GM23248 (cell line): Measurements from ENCODE around the gene CDHR3. TPM values are rescaled to one million over a fixed set of nuclear protein-coding genes. Genes with fewer than 3 reads are reported as not detected.

ENCODE experiments used
- DNase-seq: peaks from one replicate; pipeline ENCODE4 v3.0.0-alpha.2; 2015
- H2AFZ ChIP-seq: fragments of 200-600 bp; sonication (generic); 2 replicates; pipeline ENCODE4 v1.6.1; 2016; ENCODE audit warnings: antibody characterized with exemption
- H3F3A ChIP-seq: fragments of 200-600 bp; sonication (generic); 2 replicates; pipeline ENCODE4 v1.6.1; 2016; ENCODE audit warnings: mild to moderate bottlenecking, antibody characterized with exemption, mixed run types; ENCODE audit not compliant: insufficient read depth
- H3K27ac ChIP-seq: fragments of 200-600 bp; sonication (generic); 2 replicates; pipeline ENCODE4 v1.5.1; 2016; ENCODE audit warnings: mild to moderate bottlenecking
- H3K27me3 ChIP-seq: fragments of 200-600 bp; sonication (generic); replicated peaks from 2 replicates; pipeline ENCODE4 v1.6.1; 2016; ENCODE audit warnings: mild to moderate bottlenecking; ENCODE audit not compliant: insufficient read depth
- H3K36me3 ChIP-seq: fragments of 200-600 bp; sonication (generic); 2 replicates; pipeline ENCODE4 v1.6.1; 2016; ENCODE audit warnings: low read depth, mild to moderate bottlenecking
- H3K4me1 ChIP-seq: fragments of 200-600 bp; sonication (generic); 2 replicates; pipeline ENCODE4 v1.6.1; 2016; ENCODE audit warnings: mild to moderate bottlenecking; ENCODE audit not compliant: insufficient read depth
- H3K4me2 ChIP-seq: fragments of 200-600 bp; sonication (generic); one replicate; pipeline ENCODE4 v1.6.1; 2016; ENCODE audit warnings: mild to moderate bottlenecking; ENCODE audit not compliant: unreplicated experiment
- H3K4me3 ChIP-seq: fragments of 200-600 bp; sonication (generic); 2 replicates; pipeline ENCODE4 v1.5.1; 2016; ENCODE audit warnings: mild to moderate bottlenecking
- H3K79me2 ChIP-seq: fragments of 200-600 bp; sonication (generic); 2 replicates; pipeline ENCODE4 v1.6.1; 2016; ENCODE audit warnings: mild to moderate bottlenecking; ENCODE audit not compliant: insufficient read depth
- H3K9ac ChIP-seq: fragments of 200-600 bp; sonication (generic); 2 replicates; pipeline ENCODE4 v1.6.1; 2016; ENCODE audit warnings: mild to moderate bottlenecking
- H3K9me2 ChIP-seq: fragments of 200-600 bp; sonication (generic); 2 replicates; pipeline ENCODE4 v1.6.1; 2016; ENCODE audit warnings: mixed run types, mild to moderate bottlenecking, moderate library complexity; ENCODE audit not compliant: insufficient read depth
- H3K9me3 ChIP-seq: fragments of 200-600 bp; sonication (generic); one replicate; pipeline ENCODE4 v1.6.1; 2017; ENCODE audit warnings: low read depth
- H4K20me1 ChIP-seq: fragments of 200-600 bp; sonication (generic); 2 replicates; pipeline ENCODE4 v1.6.0; 2016; ENCODE audit not compliant: insufficient read depth
- EZH2 ChIP-seq: fragments of 200-600 bp; sonication (generic); IDR thresholded peaks from 2 replicates; pipeline ENCODE4 v1.6.1; 2018; ENCODE audit warnings: antibody characterized with exemption, mild to moderate bottlenecking; ENCODE audit not compliant: insufficient read depth, poor library complexity, severe bottlenecking
- EZH2phosphoT487 ChIP-seq: fragments of 200-600 bp; sonication (generic); IDR thresholded peaks from 2 replicates; pipeline ENCODE4 v1.6.1; 2018; ENCODE audit warnings: antibody characterized with exemption, moderate library complexity, mild to moderate bottlenecking, low read depth; ENCODE audit not compliant: insufficient read depth
- WGBS, 2 experiments: methylation state at CpG; one replicate each; pipeline ENCODE4 v1.1.6; 2015 to 2017; ENCODE audit warnings: low lambda C conversion rate in 2 of 2, low coverage in 1 of 2; ENCODE audit errors: missing lambda C conversion rate in 2 of 2; 5-methylcytosine and 5-hydroxymethylcytosine counted together
- in situ Hi-C: fragments of 300-500 bp; cut with MboI; formaldehyde crosslinking; loops from 2 replicates; pipeline ENCODE4 v1.15.0; 2020
- polyA plus RNA-seq: library from polyadenylated mRNA; unstranded; fragments of >200 nt; fragmentation: Nextera tagmentation; extraction: Ambion mirVana; gene quantifications from 2 replicates; pipeline ENCODE4 v1.2.1, GENCODE V29; 2016
- total RNA-seq: library from RNA; depleted of rRNA; stranded (reverse); fragments of >200 nt; shearing (Covaris generic); gene quantifications from 2 replicates; pipeline ENCODE4 v1.2.3, GENCODE V29; 2014; rRNA removed

CDHR3 gene
- total and polyA plus RNA-seq, 2 experiments from 2014 or later, result 2.6 to 3.6 TPM

- no peak overlapping the region for H3K27ac ChIP-seq
- DNase-seq, result no peak
- no peaks in the 10 kb centered on the region for H3K4me1 ChIP-seq
- H3K27me3 ChIP-seq, result no peaks in the 10 kb centered on the region
- no peak overlapping the region for H3K9ac ChIP-seq
- no peak overlapping the region for H3K4me2 ChIP-seq
- no peak overlapping the region for H3K4me3 ChIP-seq
- no peaks in the 10 kb centered on the region for H3K79me2 ChIP-seq
- TF ChIP-seq EZH2phosphoT487 (no peak), EZH2 (no peak)
- in situ Hi-C loops, result no loop called here
- no peaks in the 10 kb centered on the region for H3K36me3 ChIP-seq
- WGBS, 2 experiments, result 35 to 45% methylated on average over 2 of the region's 2 CpGs
- H2AFZ ChIP-seq, result no peak overlapping the region
- H4K20me1 ChIP-seq, result no peaks in the 10 kb centered on the region
- H3K9me2 ChIP-seq, result no peaks in the 10 kb centered on the region
- H3K9me3 ChIP-seq, result no peaks in the 10 kb centered on the region
- no peaks in the 10 kb centered on the region for H3F3A ChIP-seq
Measured at GRCh38 chr7:106075937-106076336, 112.9 kb downstream of the CDHR3 start.

DNA sequence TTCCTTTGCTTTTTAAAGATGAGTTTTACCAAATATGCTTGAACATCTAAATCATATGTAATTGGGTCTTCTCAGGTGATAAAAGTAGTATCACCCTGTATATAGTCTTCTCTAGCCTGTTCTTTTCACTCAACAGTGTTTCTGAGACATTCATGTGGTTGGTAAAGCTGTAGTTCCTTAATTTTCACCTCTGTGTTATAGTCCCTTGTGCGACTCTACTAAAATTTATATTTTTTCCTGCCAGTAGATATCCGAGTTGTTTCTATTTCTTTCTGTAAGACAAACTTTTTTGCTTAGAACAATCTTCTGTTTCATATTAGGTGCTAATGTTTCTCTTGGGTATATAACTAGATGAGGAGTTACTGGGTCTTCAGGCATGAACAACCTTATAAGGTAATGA, 113.5 kb downstream of the CDHR3 start:
- TF ChIP-seq EZH2 (no peak), EZH2phosphoT487 (no peak)
- H3K4me1 ChIP-seq, result no peaks in the 10 kb centered on the region
- no peak overlapping the region for H3K27ac ChIP-seq
- H3K36me3 ChIP-seq, result no peaks in the 10 kb centered on the region
- DNase-seq, result no peak
- no peaks in the 10 kb centered on the region for H3K9me2 ChIP-seq
- no peaks in the 10 kb centered on the region for H3F3A ChIP-seq
- 78 to 80% methylated on average over 2 of the region's 2 CpGs for WGBS, 2 experiments
- H3K79me2 ChIP-seq, result no peaks in the 10 kb centered on the region
- H3K9me3 ChIP-seq, result no peaks in the 10 kb centered on the region
- in situ Hi-C loops, result no loop called here
- H3K4me3 ChIP-seq, result no peak overlapping the region
- H3K27me3 ChIP-seq, result no peaks in the 10 kb centered on the region
- no peak overlapping the region for H3K4me2 ChIP-seq
- H4K20me1 ChIP-seq, result no peaks in the 10 kb centered on the region
- H3K9ac ChIP-seq, result no peak overlapping the region
- no peak overlapping the region for H2AFZ ChIP-seq

DNA sequence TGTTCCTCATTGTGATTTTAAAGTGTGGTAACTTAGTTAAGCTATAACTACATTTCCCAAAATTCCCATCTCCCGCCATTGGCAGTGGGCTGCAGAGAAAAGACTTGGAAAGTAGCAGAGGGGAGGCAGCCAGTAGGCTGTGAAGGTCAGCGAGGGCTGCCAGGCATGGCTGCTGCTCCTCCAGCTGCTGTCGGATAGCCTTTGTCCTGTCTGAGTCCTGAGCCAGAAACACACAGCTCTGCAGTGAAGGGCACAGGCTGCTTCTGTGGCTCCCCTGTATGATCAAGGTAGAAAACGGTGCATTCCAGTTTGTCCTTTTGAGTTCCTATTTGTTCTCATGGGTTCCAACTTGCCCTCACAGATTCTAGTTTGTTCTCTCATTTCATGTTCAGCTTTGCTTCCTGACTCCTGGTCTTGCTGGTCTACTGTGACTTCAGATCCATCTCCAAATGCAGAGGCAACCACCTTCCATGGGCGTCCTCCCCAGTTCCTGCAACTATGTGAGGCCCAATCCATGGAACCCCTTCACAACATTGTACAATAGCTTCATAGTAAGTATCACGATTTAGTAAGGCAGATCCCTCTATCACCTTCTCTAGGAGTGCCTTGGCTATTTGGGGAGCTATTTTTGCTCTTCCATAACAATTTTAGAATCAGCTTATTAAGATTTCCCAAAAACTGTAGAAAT, 117.4 kb downstream of the CDHR3 start:
- no peaks in the 10 kb centered on the region for H4K20me1 ChIP-seq
- no peaks in the 10 kb centered on the region for H3K9me3 ChIP-seq
- no peaks in the 10 kb centered on the region for H3K4me1 ChIP-seq
- no peak for TF ChIP-seq EZH2
- no peaks in the 10 kb centered on the region for H3K27me3 ChIP-seq
- H3K4me2 ChIP-seq, result no peak overlapping the region
- no peaks in the 10 kb centered on the region for H3K9me2 ChIP-seq
- H3K79me2 ChIP-seq, result no peaks in the 10 kb centered on the region
- H2AFZ ChIP-seq, result no peak overlapping the region
- H3K27ac ChIP-seq, result no peak overlapping the region
- no peak overlapping the region for H3K4me3 ChIP-seq
- WGBS, 2 experiments, result 81 to 87% methylated on average over 6 of the region's 6 CpGs
- no peak overlapping the region for H3K9ac ChIP-seq
- DNase-seq, result no peak
- H3K36me3 ChIP-seq, result no peaks in the 10 kb centered on the region
- H3F3A ChIP-seq, result no peaks in the 10 kb centered on the region
- in situ Hi-C loops, result no loop called here

GRCh38 chr7:106082087-106082854, 119.2 kb downstream of the CDHR3 start:
- no peak overlapping the region for H3K9ac ChIP-seq
- no peak for DNase-seq
- no peak overlapping the region for H3K4me2 ChIP-seq
- H2AFZ ChIP-seq, result no peak overlapping the region
- no peak overlapping the region for H3K27ac ChIP-seq
- H3K4me1 ChIP-seq, result no peaks in the 10 kb centered on the region
- H3K4me3 ChIP-seq, result no peak overlapping the region
- no peaks in the 10 kb centered on the region for H3K9me2 ChIP-seq
- no peaks in the 10 kb centered on the region for H3F3A ChIP-seq
- H3K9me3 ChIP-seq, result no peaks in the 10 kb centered on the region
- no peaks in the 10 kb centered on the region for H3K27me3 ChIP-seq
- no peaks in the 10 kb centered on the region for H3K36me3 ChIP-seq
- in situ Hi-C loops, result no loop called here
- no peaks in the 10 kb centered on the region for H4K20me1 ChIP-seq
- TF ChIP-seq EZH2 (no peak), EZH2phosphoT487 (no peak)
- H3K79me2 ChIP-seq, result no peaks in the 10 kb centered on the region
- 88% methylated on average over 18 of the region's 18 CpGs for WGBS, 2 experiments

Other genes with a start within 250 kb of the CDHR3 start
- gene ATXN7L1, start 86.7 kb upstream of the CDHR3 start, total RNA-seq, result 3.4 and 3.7 TPM in 2 replicates
- 4.5 and 4.9 TPM in 2 replicates for gene ATXN7L1, start 86.7 kb upstream of the CDHR3 start, polyA plus RNA-seq
- 49.0 and 59.7 TPM in 2 replicates for gene SYPL1, start 149.0 kb downstream of the CDHR3 start, total RNA-seq
- 105 and 110 TPM in 2 replicates for gene SYPL1, start 149.0 kb downstream of the CDHR3 start, polyA plus RNA-seq